ENCODE data around the gene C5AR2. TPM values are rescaled to one million over a fixed set of nuclear protein-coding genes. Genes with fewer than 3 reads are reported as not detected.
"Not testable (repeated sequence)": the region's sequence is repeated elsewhere in the genome, so short reads cannot be mapped to it uniquely, and the experiment has no call there.

C5AR2 gene
- total RNA-seq, 1 donor from 2014 or later: not detected

DNA sequence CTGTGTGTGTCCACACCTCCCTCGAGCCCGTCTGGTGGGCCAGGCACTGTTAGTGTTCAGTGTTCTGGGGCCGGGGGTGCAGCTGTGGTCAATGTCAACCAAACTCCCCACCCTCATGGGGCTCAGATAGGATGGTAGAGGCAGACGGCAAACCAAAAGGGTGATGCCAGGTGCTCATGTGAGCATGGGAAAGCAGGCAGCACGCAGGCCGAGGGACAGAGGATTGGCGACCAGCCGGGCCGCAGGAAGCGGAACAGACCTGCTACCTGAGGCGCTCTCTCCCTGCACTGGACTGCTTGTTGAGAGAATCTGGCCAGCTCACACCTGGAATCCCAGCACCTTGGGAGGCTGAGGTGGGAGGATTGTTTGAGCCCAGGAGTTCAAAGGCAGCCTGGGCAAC is 46.3 kb downstream of the C5AR2 start:
- no peaks in the 10 kb centered on the region for H3K9me3 Mint-ChIP-seq
- DNase-seq: no peak
- H3K36me3 Mint-ChIP-seq (ENCODE audit: low read depth): peaks cover 36% of the 10 kb centered on the region
- H3K27me3 Mint-ChIP-seq: no peaks in the 10 kb centered on the region
- H3K4me3 Mint-ChIP-seq: no peak overlapping the region
- intact Hi-C loops (cut with micrococcal nuclease): no loop called here
- peaks cover 10% of the 10 kb centered on the region for H3K4me1 Mint-ChIP-seq
- no peak overlapping the region for H3K27ac Mint-ChIP-seq

DNA sequence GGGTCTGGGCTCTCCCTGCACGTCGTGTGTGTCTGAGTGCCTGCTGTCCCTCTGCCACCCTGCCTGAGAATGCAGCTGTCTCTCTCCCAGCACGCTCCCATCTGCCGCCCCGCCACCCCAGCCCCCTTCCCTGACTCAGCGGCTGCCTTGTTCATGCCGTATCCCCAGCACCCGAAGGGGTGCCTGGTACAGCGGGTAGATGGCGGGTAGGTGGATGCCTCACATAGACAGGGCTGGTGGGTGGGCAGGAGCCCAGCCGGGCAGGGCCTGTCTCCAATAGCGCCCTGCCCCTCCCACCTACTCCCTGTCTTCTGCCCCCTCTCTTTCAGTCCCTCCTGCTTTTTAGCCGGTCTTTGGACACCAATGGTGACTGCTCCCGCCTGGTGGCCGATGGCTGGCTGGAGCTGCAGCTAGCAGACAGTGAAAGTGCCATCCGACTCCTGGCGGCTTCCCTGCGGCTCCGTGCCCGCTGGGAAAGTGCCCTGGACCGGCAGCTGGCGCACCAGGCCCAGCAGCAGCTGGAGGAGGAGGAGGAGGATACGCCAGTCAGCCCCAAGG is 47.5 kb downstream of the C5AR2 start:
- intact Hi-C loops (cut with micrococcal nuclease): no loop called here
- no peak overlapping the region for H3K27ac Mint-ChIP-seq
- H3K9me3 Mint-ChIP-seq: no peaks in the 10 kb centered on the region
- no peak overlapping the region for H3K4me3 Mint-ChIP-seq
- H3K36me3 Mint-ChIP-seq (ENCODE audit: low read depth): peaks cover 34% of the 10 kb centered on the region
- H3K4me1 Mint-ChIP-seq: peaks cover 13% of the 10 kb centered on the region
- no peak for DNase-seq
- no peaks in the 10 kb centered on the region for H3K27me3 Mint-ChIP-seq

DNA sequence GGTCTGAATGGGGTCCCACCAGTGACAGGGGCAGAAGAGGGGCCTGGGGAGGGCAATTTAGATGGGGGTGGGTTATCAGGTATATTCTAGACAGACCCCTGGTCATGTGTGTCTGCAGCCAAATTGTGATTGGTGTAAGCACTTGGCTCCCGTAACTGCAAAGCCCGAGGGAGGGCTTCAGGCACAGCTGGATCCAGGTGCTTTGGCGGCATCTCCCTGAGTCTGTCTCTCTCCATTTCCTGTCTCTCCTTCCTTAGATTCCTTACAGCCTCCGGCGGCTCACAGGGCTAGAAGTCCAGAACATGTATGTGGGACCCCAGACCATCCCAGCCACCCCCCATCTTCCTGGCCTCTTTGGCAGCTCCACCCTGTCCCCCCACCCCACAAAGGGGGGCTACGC is 48.6 kb downstream of the C5AR2 start:
- Mint-ChIP-seq H3K4me3 (no peak overlapping the region), H3K9me3 (no peaks in the 10 kb centered on the region), H3K27ac (peak overlapping the region; percentile 29), H3K36me3 (ENCODE audit: low read depth) (peaks cover 31% of the 10 kb centered on the region), H3K27me3 (no peaks in the 10 kb centered on the region), H3K4me1 (peaks cover 13% of the 10 kb centered on the region)
- intact Hi-C loops (cut with micrococcal nuclease): no loop called here
- no peak for DNase-seq

DNA sequence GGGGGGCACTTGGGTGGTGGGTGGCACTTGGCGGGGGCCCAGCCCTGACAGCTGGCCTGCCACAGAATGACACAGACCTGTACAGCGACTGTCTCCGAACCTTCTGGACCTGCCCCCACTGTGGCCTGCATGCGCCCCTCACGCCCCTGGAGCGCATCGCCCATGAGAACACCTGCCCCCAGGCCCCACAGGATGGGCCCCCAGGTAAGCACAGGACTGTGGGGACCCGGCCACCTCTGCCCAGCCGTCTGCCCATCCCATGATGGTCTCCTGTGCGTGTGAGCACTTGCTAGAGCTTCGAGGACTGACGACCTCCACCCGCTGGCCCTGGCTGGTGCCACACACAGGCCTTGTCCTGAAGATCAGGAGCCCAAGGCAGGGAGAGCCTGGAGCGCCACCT is 49.1 kb downstream of the C5AR2 start:
- peaks cover 28% of the 10 kb centered on the region for H3K36me3 Mint-ChIP-seq (ENCODE audit: low read depth)
- H3K27me3 Mint-ChIP-seq: no peaks in the 10 kb centered on the region
- DNase-seq: no peak
- H3K4me1 Mint-ChIP-seq: peaks cover 13% of the 10 kb centered on the region
- no peak overlapping the region for H3K4me3 Mint-ChIP-seq
- intact Hi-C loops (cut with micrococcal nuclease): no loop called here
- no peaks in the 10 kb centered on the region for H3K9me3 Mint-ChIP-seq
- no peak overlapping the region for H3K27ac Mint-ChIP-seq

DNA sequence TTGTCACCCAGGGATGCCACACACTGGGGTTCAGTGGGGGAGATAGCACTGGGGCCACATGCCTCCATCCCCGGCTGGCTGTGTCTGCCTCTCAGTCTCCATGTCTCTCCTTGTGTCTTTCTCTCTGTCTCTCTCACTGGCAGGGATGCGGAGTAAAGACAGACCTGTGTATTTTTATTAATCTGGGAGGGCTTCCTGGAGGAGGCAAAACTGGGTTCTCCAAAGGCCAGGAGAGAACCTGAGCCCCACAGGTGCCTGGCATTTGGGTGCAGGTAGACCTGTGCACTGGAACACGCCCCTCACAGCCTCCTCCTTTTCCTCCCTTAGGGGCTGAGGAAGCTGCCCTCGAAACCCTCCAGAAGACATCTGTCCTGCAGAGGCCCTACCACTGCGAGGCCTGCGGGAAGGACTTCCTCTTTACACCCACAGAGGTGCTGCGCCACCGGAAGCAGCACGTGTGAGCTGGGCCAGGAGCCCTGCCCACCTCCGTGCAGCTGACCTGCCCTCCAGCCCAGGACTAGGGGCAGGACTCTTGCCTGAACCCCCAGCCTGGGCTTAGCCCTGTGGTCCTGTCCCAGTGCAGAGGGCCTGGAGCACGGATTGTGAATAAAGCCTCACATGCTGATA is 49.8 kb downstream of the C5AR2 start:
- no peaks in the 10 kb centered on the region for H3K9me3 Mint-ChIP-seq
- no peaks in the 10 kb centered on the region for H3K27me3 Mint-ChIP-seq
- peaks cover 25% of the 10 kb centered on the region for H3K36me3 Mint-ChIP-seq (ENCODE audit: low read depth)
- peaks cover 13% of the 10 kb centered on the region for H3K4me1 Mint-ChIP-seq
- intact Hi-C loops (cut with micrococcal nuclease): no loop called here
- H3K4me3 Mint-ChIP-seq: no peak overlapping the region
- DNase-seq: peak; percentile 68
- peak overlapping the region; percentile 10 for H3K27ac Mint-ChIP-seq

DNA sequence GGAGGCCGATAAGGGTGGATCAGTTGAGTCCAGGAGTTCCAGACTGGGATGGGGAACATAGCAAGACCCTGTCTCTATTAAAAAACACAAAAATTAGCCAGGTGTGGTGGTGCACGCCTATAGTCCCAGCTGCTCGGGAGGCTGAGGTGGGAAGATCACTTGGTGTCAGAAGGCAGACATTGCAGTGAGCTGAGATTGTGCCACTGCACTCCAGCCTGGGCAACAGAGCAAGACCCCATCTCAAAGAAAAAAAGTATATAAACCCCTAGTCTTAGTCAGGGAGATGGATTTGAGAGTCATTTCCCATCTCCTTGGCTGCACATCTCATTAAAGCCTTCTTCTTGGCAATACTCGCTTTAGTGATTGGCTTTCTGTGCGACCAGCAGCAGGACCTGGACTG is 51.9 kb downstream of the C5AR2 start:
- H3K27me3 Mint-ChIP-seq; DNase-seq; H3K4me3 Mint-ChIP-seq; H3K9me3 Mint-ChIP-seq; H3K27ac Mint-ChIP-seq; intact Hi-C loops (cut with micrococcal nuclease): not testable (repeated sequence)
- H3K36me3 Mint-ChIP-seq (ENCODE audit: low read depth): peaks cover 20% of the 10 kb centered on the region
- H3K4me1 Mint-ChIP-seq: peaks cover 13% of the 10 kb centered on the region

DNA sequence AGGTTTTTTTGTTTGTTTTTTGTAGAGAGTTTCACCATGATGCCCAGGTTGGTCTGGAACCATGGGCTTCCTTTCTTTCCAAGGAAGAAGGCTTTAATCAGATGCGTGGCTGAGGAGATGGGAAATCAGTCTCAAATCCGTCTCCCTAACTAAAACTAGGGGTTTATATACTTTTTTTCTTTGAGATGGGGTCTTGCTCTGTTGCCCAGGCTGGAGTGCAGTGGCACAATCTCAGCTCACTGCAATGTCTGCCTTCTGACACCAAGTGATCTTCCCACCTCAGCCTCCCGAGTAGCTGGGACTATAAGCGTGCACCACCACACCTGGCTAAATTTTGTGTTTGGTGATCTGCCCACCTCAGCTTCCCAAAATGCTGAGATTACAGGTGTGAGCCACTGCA is 52.6 kb downstream of the C5AR2 start:
- H3K9me3 Mint-ChIP-seq; intact Hi-C loops (cut with micrococcal nuclease); H3K27ac Mint-ChIP-seq; H3K27me3 Mint-ChIP-seq; DNase-seq; H3K4me3 Mint-ChIP-seq: not testable (repeated sequence)
- Mint-ChIP-seq H3K4me1 (peaks cover 13% of the 10 kb centered on the region), H3K36me3 (ENCODE audit: low read depth) (peaks cover 20% of the 10 kb centered on the region)

DNA sequence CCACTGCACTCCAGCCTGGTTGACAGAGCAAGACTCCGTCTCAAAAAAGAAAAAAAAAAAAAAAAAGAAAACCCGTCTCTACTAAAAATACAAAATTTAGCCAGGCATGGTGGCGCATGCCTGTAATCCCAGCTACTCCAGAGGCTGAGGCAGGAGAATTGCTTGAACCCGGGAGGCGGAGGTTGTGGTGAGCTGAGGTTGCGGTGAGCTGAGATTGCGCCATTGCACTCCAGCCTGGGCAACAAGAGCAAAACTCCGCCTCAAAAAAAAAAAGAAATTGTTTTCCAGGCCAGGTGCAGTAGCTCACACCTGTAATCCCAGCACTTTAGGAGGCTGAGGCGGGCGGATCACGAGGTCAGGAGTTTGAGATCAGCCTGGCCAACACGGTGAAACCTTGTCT is 54.6 kb downstream of the C5AR2 start:
- intact Hi-C loops (cut with micrococcal nuclease); H3K9me3 Mint-ChIP-seq; DNase-seq; H3K36me3 Mint-ChIP-seq (ENCODE audit: low read depth); H3K4me3 Mint-ChIP-seq; H3K27me3 Mint-ChIP-seq; H3K27ac Mint-ChIP-seq: not testable (repeated sequence)
- H3K4me1 Mint-ChIP-seq: peaks cover 12% of the 10 kb centered on the region

DNA sequence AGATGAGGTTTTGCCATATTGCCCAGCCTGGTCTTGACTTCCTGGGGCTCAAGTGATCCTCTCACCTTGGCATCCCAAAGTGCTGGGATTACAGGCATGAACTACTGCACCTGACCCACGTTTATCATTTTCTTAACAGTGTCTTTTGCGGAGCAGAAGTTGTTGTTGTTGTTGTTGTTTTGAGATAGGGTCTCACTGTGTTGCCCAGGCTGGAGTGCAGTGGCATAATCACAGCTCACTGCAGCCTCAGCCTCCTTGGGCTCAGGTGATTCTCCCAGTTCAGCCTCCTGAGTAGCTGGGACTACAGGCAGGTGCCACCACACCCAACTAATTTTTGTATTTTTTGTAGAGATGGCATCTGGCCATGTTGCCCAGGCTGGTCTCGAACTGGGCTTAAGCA is 55.6 kb downstream of the C5AR2 start:
- H3K27me3 Mint-ChIP-seq; H3K9me3 Mint-ChIP-seq; H3K36me3 Mint-ChIP-seq (ENCODE audit: low read depth): not testable (repeated sequence)

DNA sequence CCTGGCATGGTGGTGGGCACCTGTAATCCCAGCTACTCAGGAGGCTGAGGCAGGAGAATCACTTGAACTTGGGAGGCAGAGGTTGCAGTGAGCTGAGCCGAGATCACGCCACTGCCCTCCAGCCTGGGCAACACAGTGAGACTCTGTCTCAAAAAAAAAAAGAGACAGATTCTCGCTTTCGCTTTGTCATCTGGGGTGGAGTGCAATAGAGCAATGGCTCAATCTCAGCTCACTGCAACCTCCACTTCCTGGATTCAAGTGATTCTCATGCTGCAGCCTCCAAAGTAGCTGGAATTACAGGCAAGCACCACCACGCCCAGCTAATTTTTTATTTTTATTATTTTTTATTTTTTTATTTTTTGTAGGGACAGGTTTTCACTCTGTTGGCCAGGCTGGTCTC is 56.7 kb downstream of the C5AR2 start:
- H3K9me3 Mint-ChIP-seq; H3K4me1 Mint-ChIP-seq; H3K27me3 Mint-ChIP-seq; H3K36me3 Mint-ChIP-seq (ENCODE audit: low read depth); intact Hi-C loops (cut with micrococcal nuclease); H3K27ac Mint-ChIP-seq; DNase-seq; H3K4me3 Mint-ChIP-seq: not testable (repeated sequence)

More for the DNA sequence above, 55.6 kb downstream of the C5AR2 start:
- H3K4me1 Mint-ChIP-seq: peaks cover 10% of the 10 kb centered on the region
- DNase-seq; H3K27ac Mint-ChIP-seq; intact Hi-C loops (cut with micrococcal nuclease); H3K4me3 Mint-ChIP-seq: not testable (repeated sequence)

DNA sequence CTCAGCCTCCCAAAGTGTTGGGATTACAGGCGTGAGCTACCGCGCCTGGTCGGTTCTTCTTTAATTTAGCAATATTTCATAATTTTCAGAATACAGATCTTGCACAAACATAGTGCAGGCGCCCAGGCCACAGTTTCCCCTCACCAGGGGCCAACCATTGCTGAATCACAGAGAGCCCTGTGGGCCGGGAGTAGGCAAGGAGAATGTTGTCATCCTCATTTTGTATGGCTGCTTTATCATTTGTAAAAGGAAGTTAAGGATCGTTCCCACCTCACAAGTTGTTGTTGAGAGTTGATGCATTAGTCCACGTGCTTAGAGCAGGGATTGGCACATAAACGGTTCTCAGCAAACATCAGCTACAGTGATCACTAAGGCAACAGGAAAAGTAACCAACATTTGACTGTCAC is 57.2 kb downstream of the C5AR2 start:
- Mint-ChIP-seq H3K36me3 (ENCODE audit: low read depth) (no peaks in the 10 kb centered on the region), H3K4me1 (peaks cover 4% of the 10 kb centered on the region), H3K27me3 (peaks cover 4% of the 10 kb centered on the region), H3K27ac (no peak overlapping the region), H3K4me3 (no peak overlapping the region), H3K9me3 (no peaks in the 10 kb centered on the region)
- no peak for DNase-seq
- intact Hi-C loops (cut with micrococcal nuclease): no loop called here

DNA sequence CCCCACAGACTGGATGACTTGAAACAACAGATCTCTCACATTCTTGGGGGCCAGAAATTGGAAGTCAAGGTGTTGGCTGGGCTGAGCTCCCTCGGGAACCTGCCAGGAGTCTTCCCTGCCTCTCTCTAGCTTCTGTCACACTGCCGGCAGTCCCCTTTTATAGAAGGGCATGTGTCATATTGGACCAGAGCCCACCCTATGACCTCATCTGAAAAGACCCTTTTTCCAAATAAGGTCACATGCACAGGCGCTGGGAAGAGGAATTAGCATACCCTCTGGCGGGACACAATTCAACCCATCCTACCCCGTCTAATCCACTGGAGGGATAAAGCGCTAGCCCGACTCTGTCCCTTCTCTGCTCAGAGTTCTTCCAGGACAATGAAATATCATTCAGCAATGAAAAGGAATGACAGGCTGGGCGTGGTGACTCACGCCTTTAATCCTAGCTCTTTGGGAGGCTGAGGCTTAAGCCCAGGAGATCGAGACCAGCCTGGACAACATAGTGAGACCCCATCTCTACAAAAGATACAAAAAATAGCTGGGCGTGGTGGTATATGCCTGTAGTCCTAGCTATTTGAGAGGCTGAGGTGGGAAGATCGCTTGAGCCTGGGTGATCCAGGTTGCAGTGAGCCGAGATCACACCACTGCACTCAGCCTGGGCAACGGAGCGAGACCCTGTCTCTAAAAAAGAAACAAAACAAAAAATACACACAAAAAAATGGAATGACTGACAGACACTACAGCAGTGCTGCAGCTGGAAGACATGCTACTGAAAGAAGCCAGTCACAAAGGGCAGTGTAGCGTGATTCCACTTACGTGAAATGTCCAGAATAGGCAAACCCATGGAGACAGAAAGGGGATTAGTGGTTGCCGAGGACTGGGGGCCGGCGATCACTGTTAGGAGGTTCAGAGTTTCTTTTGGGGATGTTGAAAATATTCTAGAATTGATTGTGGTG is 58.8 kb downstream of the C5AR2 start:
- Mint-ChIP-seq H3K4me3 (no peak overlapping the region), H3K36me3 (ENCODE audit: low read depth) (no peaks in the 10 kb centered on the region), H3K27ac (no peak overlapping the region), H3K4me1 (peaks cover 4% of the 10 kb centered on the region), H3K9me3 (no peaks in the 10 kb centered on the region), H3K27me3 (peaks cover 4% of the 10 kb centered on the region)
- no peak for DNase-seq
- intact Hi-C loops (cut with micrococcal nuclease): loop anchor here (1.0 kb wide), 1 partner anchor 95 kb away; no protein-coding TSS in a partner anchor

DNA sequence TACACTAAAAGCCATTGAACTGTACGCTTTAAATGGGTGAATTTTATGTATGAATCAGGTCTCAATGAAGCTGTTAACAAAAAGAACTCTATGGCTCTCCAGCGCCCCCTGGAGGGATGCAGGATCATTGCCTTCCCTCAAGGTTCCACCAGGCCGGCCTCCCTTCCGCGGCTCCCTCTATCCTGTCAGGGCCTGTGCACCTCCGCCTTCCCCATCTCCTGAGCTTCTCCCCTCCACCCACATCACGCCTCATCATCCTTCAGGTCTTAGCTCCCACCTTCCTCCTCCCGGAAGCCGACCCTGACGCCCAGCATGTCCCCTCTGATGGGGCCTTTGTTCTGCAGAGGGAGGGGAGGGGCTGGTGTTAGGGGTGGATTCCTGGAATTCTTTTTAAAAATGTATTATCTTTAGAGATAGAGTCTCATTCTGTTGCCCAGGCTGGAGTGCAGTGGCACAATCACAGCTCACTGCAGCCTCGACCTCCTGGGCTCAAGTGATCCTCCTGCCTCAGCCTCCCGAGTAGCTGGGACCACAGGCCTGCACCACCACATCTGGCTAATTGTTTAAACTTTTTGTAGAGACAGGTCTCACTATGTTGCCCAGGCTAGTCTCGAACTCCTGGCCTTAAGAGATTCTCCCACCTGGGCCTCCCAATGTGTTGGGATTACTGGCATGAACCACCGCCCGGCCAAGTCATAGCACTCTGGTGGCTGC is 59.7 kb downstream of the C5AR2 start:
- H3K27me3 Mint-ChIP-seq: peaks cover 4% of the 10 kb centered on the region
- no peaks in the 10 kb centered on the region for H3K36me3 Mint-ChIP-seq (ENCODE audit: low read depth)
- intact Hi-C loops (cut with micrococcal nuclease): loop anchor here (1.0 kb wide), 1 partner anchor 95 kb away; no protein-coding TSS in a partner anchor
- H3K27ac Mint-ChIP-seq: no peak overlapping the region
- H3K9me3 Mint-ChIP-seq: no peaks in the 10 kb centered on the region
- peak; percentile 94 for DNase-seq
- peaks cover 4% of the 10 kb centered on the region for H3K4me1 Mint-ChIP-seq
- H3K4me3 Mint-ChIP-seq: no peak overlapping the region

All from activated CD4-positive, alpha-beta T cell treated with anti-CD3 and anti-CD28 coated beads, Interleukin-2, amount 10 ng/mL, durations not matched to agents 24 days and 14 days (primary cell).